Liver (tissue), 9 donors: Measurements from ENCODE around the gene RIMBP2. TPM values are rescaled to one million over a fixed set of nuclear protein-coding genes. Genes with fewer than 3 reads are reported as not detected.

Experiments
- DNase-seq: peaks from one replicate; pipeline ENCODE4 v3.0.0-alpha.2; 2017; ENCODE audit warnings: low spot score
- H3K27ac ChIP-seq, 2 donors: one replicate each; pipeline ENCODE4 v1.7.0; 2013; ENCODE audit warnings: inconsistent platforms in 2 of 2, low read length in 2 of 2, control low read depth in 1 of 2, low read depth in 1 of 2, mild to moderate bottlenecking in 1 of 2
- H3K27me3 ChIP-seq, 4 donors: one replicate each; pipeline versions ENCODE4 v1.6.1 to v1.7.0; 2013; ENCODE audit warnings: low read length in 3 of 4, inconsistent platforms in 1 of 4, mild to moderate bottlenecking in 1 of 4, moderate library complexity in 1 of 4; ENCODE audit not compliant: control insufficient read depth in 4 of 4, insufficient read depth in 4 of 4
- H3K36me3 ChIP-seq, 4 donors: one replicate each; pipeline versions ENCODE4 v1.6.1 to v1.7.0; 2013; ENCODE audit warnings: low read length in 3 of 4, mild to moderate bottlenecking in 3 of 4, low read depth in 1 of 4, moderate library complexity in 1 of 4; ENCODE audit not compliant: control insufficient read depth in 4 of 4, insufficient read depth in 3 of 4
- H3K4me1 ChIP-seq, 4 donors: one replicate each; pipeline versions ENCODE4 v1.6.1 to v1.7.0; 2013; ENCODE audit warnings: low read length in 3 of 4, mild to moderate bottlenecking in 3 of 4, moderate library complexity in 1 of 4; ENCODE audit not compliant: control insufficient read depth in 4 of 4, insufficient read depth in 4 of 4
- H3K4me3 ChIP-seq, 3 donors: one replicate each; pipeline versions ENCODE4 v1.6.1 to v1.7.0; 2013; ENCODE audit warnings: low read length in 3 of 3, control low read depth in 1 of 3, low read depth in 1 of 3, mild to moderate bottlenecking in 1 of 3
- H3K9ac ChIP-seq, 2 donors: one replicate each; pipeline ENCODE4 v1.7.0; 2013; ENCODE audit warnings: low read length in 2 of 2, mild to moderate bottlenecking in 2 of 2, moderate library complexity in 2 of 2, control low read depth in 1 of 2, low read depth in 1 of 2
- H3K9me3 ChIP-seq, 4 donors: one replicate each; pipeline versions ENCODE4 v1.6.1 to v1.7.0; 2013; ENCODE audit warnings: low read length in 3 of 4; ENCODE audit not compliant: control insufficient read depth in 4 of 4
- EGR1 ChIP-seq, 2 donors: IDR thresholded peaks; 2 replicates each; pipeline ENCODE4 v1.6.1; 2016 to 2018; ENCODE audit warnings: antibody characterized with exemption in 2 of 2, low read depth in 2 of 2
- FOXA1 ChIP-seq: IDR thresholded peaks from 2 replicates; pipeline ENCODE4 v1.6.1; 2016; ENCODE audit warnings: antibody characterized with exemption
- FOXA2 ChIP-seq: IDR thresholded peaks from 2 replicates; pipeline ENCODE4 v1.6.1; 2016; ENCODE audit warnings: antibody characterized with exemption
- GABPA ChIP-seq, 2 donors: IDR thresholded peaks in 1 of 2; conservative IDR thresholded peaks in 1 of 2; 2 replicates each; pipeline ENCODE4 v1.6.1; 2016; ENCODE audit warnings: antibody characterized with exemption in 2 of 2, mild to moderate bottlenecking in 1 of 2, moderate library complexity in 1 of 2
- HNF4A ChIP-seq, 2 donors: conservative IDR thresholded peaks; 2 replicates each; pipeline ENCODE4 v1.6.1; 2016; ENCODE audit warnings: antibody characterized with exemption in 2 of 2, mild to moderate bottlenecking in 2 of 2
- HNF4G ChIP-seq: IDR thresholded peaks from 2 replicates; pipeline ENCODE4 v1.6.1; 2016; ENCODE audit warnings: antibody characterized with exemption
- JUND ChIP-seq, 2 donors: IDR thresholded peaks; 2 replicates each; pipeline ENCODE4 v1.6.1; 2016; ENCODE audit warnings: antibody characterized with exemption in 2 of 2
- NR2F2 ChIP-seq: IDR thresholded peaks from 2 replicates; pipeline ENCODE4 v1.6.1; 2016; ENCODE audit warnings: antibody characterized with exemption
- RAD21 ChIP-seq, 2 donors: IDR thresholded peaks; 2 replicates each; pipeline ENCODE4 v1.6.1; 2016; ENCODE audit warnings: antibody characterized with exemption in 2 of 2, mild to moderate bottlenecking in 2 of 2
- RXRA ChIP-seq, 2 donors: IDR thresholded peaks; 2 replicates each; pipeline ENCODE4 v1.6.1; 2017 to 2018; ENCODE audit warnings: antibody characterized with exemption in 2 of 2, mild to moderate bottlenecking in 1 of 2
- SP1 ChIP-seq: IDR thresholded peaks from 2 replicates; pipeline ENCODE4 v1.6.1; 2018; ENCODE audit warnings: antibody characterized with exemption, mild to moderate bottlenecking
- TAF1 ChIP-seq: conservative IDR thresholded peaks from 2 replicates; pipeline ENCODE4 v1.6.1; 2016; ENCODE audit warnings: antibody characterized with exemption, mild to moderate bottlenecking
- YY1 ChIP-seq: IDR thresholded peaks from 2 replicates; pipeline ENCODE4 v1.6.1; 2016; ENCODE audit warnings: antibody characterized with exemption, mild to moderate bottlenecking
- WGBS: extraction: QIAGEN DNeasy Blood & Tissue Kit; methylation state at CpG from one replicate; pipeline ENCODE4 v1.1.7; 2013; 5-methylcytosine and 5-hydroxymethylcytosine counted together
- polyA plus RNA-seq, 2 donors: library from polyadenylated mRNA; stranded (reverse) in 1 of 2; unstranded in 1 of 2; fragments of 200-250 nt in 1 of 2; fragments of >200 nt in 1 of 2; fragmentation: Nextera tagmentation in 1 of 2; extraction: Ambion mirVana in 1 of 2; gene quantifications; one replicate each; pipeline versions ENCODE4 v1.2.1 to v1.2.3, GENCODE V29; 2013 to 2015
- total RNA-seq, 2 donors: library from RNA; depleted of rRNA; stranded (reverse); fragments of >200 nt; gene quantifications; one replicate each; pipeline ENCODE4 v1.2.3, GENCODE V29; 2014
- TF ChIP-seq, protein P1 (sequence below): IDR thresholded peaks from 2 replicates; pipeline ENCODE4 v1.6.1; 2016; ENCODE audit warnings: antibody characterized with exemption
- TF ChIP-seq, protein P2 (sequence below): IDR thresholded peaks from 2 replicates; pipeline ENCODE4 v1.6.1; 2016; ENCODE audit warnings: antibody characterized with exemption
- TF ChIP-seq, protein P3 (sequence below): fragments of 150-350 bp; IDR thresholded peaks from 2 replicates; pipeline ENCODE4 v1.5.1; 2017; ENCODE audit warnings: improper control_type of control experiment, low read depth, low read length; ENCODE audit not compliant: missing input control
- TF ChIP-seq, protein P4 (sequence below): IDR thresholded peaks from 2 replicates; pipeline ENCODE4 v1.6.1; 2016; ENCODE audit warnings: antibody characterized with exemption, mild to moderate bottlenecking
- TF ChIP-seq, protein P5 (sequence below): IDR thresholded peaks from 2 replicates; pipeline ENCODE4 v1.6.1; 2016; ENCODE audit warnings: antibody characterized with exemption
- donor health status: healthy.
- donor health status: healthy.
- donor health status: healthy.
- donor health status: healthy.
- donor health status: healthy.

Gene RIMBP2
- total and polyA plus RNA-seq, 4 donors: 0.01 to 0.17 (median 0.09) TPM; not detected in 1

DNA sequence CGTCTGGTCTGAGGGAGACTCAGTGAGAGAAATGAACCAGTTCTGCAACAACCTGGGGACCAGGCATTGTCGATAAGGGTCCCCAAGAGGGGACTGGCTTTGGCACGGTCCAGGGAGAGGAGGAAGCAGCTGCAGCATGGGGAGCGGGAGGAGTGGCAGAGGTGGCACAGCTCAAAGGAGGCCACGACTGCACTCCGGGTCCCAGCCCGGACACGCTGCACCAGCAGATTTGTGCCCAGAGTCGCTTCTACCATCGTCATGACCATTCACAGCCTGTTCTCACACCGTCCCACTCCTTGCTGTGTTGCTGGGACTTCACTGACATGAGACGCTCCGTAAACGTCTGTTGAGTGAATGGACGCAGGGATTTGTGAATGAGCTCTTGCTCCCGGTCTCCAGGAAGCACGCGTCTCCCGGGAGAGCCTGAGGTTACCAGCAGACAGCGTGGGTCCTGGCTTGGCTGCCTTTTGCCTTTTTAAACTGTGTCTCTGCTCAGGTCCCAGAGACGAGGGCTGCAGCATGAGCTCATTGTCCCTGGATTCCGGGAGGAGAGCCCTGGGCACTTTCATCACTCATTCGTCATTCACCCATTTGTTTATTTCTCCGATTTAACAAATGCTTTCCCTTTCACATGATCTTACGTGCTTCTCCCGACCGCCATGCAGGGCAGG, 241.4 kb downstream of the RIMBP2 start:
- 76% methylated on average over 27 of the region's 27 CpGs for WGBS
- TF ChIP-seq, protein P1, sequence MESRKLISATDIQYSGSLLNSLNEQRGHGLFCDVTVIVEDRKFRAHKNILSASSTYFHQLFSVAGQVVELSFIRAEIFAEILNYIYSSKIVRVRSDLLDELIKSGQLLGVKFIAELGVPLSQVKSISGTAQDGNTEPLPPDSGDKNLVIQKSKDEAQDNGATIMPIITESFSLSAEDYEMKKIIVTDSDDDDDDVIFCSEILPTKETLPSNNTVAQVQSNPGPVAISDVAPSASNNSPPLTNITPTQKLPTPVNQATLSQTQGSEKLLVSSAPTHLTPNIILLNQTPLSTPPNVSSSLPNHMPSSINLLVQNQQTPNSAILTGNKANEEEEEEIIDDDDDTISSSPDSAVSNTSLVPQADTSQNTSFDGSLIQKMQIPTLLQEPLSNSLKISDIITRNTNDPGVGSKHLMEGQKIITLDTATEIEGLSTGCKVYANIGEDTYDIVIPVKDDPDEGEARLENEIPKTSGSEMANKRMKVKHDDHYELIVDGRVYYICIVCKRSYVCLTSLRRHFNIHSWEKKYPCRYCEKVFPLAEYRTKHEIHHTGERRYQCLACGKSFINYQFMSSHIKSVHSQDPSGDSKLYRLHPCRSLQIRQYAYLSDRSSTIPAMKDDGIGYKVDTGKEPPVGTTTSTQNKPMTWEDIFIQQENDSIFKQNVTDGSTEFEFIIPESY: no peak
- TF ChIP-seq FOXA2 (no peak), FOXA1 (no peak), JUND (IDR thresholded peaks at IDR 0.05) (no peak), YY1 (no peak), HNF4A (conservative IDR thresholded peaks at IDR 0.05) (no peak), GABPA (IDR thresholded peaks at IDR 0.05 in 1 of 2, conservative IDR thresholded peaks at IDR 0.05 in 1 of 2) (no peak), RAD21 (IDR thresholded peaks at IDR 0.05) (no peak), RXRA (IDR thresholded peaks at IDR 0.05) (no peak), TAF1 (no peak)
- DNase-seq: no peak
- Histone ChIP-seq H3K27ac (no peak overlapping the region), H3K9me3 (no peaks in the 10 kb centered on the region), H3K4me1 (no peaks in the 10 kb centered on the region), H3K27me3 (no peaks in the 10 kb centered on the region), H3K9ac (no peak overlapping the region), H3K4me3 (no peak overlapping the region), H3K36me3 (no peaks in the 10 kb centered on the region)

DNA sequence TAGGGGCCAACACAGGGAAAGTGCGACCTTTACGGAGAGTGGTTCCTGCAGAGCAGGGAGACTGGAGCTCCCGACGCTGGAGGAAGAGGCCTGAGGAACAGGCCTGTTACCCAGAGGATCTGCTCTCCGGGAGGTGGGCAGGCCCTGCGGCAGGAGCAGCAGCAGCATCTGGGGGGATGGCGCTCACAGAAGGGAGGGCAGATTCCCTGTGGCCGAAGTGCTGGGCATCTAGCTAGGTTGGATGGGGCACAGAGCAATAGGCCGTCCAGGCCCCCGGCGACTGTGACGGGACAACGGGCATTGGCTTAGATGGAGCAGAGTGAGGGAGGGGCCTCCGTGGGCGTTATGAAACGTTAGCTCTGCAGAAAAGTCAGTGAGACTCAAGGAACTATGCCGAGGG, 242.8 kb downstream of the RIMBP2 start:
- no peaks in the 10 kb centered on the region for H3K36me3 ChIP-seq
- H3K9me3 ChIP-seq: peaks cover 0 to 4% (median 2%) of the 10 kb centered on the region in 4 donors
- no peak overlapping the region for H3K9ac ChIP-seq
- no peak overlapping the region for H3K4me3 ChIP-seq
- 73% methylated on average over 17 of the region's 17 CpGs for WGBS
- H3K27ac ChIP-seq: no peak overlapping the region
- TF ChIP-seq, protein P1: no peak
- TF ChIP-seq TAF1 (no peak), EGR1 (IDR thresholded peaks at IDR 0.05; ENCODE audit: low read depth in 2 of 2) (no peak), HNF4A (conservative IDR thresholded peaks at IDR 0.05) (no peak), FOXA2 (no peak), NR2F2 (no peak), RAD21 (IDR thresholded peaks at IDR 0.05) (no peak), YY1 (no peak), FOXA1 (no peak), HNF4G (no peak), JUND (IDR thresholded peaks at IDR 0.05) (no peak), GABPA (IDR thresholded peaks at IDR 0.05 in 1 of 2, conservative IDR thresholded peaks at IDR 0.05 in 1 of 2) (no peak), RXRA (IDR thresholded peaks at IDR 0.05) (no peak), SP1 (no peak)
- TF ChIP-seq, protein P2, sequence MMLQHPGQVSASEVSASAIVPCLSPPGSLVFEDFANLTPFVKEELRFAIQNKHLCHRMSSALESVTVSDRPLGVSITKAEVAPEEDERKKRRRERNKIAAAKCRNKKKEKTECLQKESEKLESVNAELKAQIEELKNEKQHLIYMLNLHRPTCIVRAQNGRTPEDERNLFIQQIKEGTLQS: no peak
- TF ChIP-seq, protein P3, sequence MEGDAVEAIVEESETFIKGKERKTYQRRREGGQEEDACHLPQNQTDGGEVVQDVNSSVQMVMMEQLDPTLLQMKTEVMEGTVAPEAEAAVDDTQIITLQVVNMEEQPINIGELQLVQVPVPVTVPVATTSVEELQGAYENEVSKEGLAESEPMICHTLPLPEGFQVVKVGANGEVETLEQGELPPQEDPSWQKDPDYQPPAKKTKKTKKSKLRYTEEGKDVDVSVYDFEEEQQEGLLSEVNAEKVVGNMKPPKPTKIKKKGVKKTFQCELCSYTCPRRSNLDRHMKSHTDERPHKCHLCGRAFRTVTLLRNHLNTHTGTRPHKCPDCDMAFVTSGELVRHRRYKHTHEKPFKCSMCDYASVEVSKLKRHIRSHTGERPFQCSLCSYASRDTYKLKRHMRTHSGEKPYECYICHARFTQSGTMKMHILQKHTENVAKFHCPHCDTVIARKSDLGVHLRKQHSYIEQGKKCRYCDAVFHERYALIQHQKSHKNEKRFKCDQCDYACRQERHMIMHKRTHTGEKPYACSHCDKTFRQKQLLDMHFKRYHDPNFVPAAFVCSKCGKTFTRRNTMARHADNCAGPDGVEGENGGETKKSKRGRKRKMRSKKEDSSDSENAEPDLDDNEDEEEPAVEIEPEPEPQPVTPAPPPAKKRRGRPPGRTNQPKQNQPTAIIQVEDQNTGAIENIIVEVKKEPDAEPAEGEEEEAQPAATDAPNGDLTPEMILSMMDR: no peak
- TF ChIP-seq, protein P4, sequence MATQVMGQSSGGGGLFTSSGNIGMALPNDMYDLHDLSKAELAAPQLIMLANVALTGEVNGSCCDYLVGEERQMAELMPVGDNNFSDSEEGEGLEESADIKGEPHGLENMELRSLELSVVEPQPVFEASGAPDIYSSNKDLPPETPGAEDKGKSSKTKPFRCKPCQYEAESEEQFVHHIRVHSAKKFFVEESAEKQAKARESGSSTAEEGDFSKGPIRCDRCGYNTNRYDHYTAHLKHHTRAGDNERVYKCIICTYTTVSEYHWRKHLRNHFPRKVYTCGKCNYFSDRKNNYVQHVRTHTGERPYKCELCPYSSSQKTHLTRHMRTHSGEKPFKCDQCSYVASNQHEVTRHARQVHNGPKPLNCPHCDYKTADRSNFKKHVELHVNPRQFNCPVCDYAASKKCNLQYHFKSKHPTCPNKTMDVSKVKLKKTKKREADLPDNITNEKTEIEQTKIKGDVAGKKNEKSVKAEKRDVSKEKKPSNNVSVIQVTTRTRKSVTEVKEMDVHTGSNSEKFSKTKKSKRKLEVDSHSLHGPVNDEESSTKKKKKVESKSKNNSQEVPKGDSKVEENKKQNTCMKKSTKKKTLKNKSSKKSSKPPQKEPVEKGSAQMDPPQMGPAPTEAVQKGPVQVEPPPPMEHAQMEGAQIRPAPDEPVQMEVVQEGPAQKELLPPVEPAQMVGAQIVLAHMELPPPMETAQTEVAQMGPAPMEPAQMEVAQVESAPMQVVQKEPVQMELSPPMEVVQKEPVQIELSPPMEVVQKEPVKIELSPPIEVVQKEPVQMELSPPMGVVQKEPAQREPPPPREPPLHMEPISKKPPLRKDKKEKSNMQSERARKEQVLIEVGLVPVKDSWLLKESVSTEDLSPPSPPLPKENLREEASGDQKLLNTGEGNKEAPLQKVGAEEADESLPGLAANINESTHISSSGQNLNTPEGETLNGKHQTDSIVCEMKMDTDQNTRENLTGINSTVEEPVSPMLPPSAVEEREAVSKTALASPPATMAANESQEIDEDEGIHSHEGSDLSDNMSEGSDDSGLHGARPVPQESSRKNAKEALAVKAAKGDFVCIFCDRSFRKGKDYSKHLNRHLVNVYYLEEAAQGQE: no peak
- TF ChIP-seq, protein P5, sequence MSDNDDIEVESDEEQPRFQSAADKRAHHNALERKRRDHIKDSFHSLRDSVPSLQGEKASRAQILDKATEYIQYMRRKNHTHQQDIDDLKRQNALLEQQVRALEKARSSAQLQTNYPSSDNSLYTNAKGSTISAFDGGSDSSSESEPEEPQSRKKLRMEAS: no peak
- no peaks in the 10 kb centered on the region for H3K27me3 ChIP-seq
- no peaks in the 10 kb centered on the region for H3K4me1 ChIP-seq
- DNase-seq: no peak
